GM13976 (cell line): Measurements from ENCODE around the gene ZNF445.
"Not testable (repeated sequence)": the region's sequence is repeated elsewhere in the genome, so short reads cannot be mapped to it uniquely, and the experiment has no call there.

ENCODE experiments used
- DNase-seq: peaks from one replicate; pipeline ENCODE4 v3.0.0; 2012; ENCODE audit warnings: low spot score
- in situ Hi-C: fragments of 300-500 bp; cut with MboI; formaldehyde crosslinking; loops from one replicate; pipeline ENCODE4 v1.12.0; 2022; ENCODE audit warnings: low sequenced_read_pairs, mixed read lengths, inconsistent platforms; ENCODE audit not compliant: unreplicated experiment
- TF ChIP-seq, protein P1 (sequence below): IDR thresholded peaks from 2 replicates; pipeline ENCODE4 v1.5.1; 2012; ENCODE audit warnings: borderline replicate concordance, mild to moderate bottlenecking; ENCODE audit not compliant: insufficient read depth; ENCODE audit errors: extremely low read depth, missing control alignments, control extremely low read depth

The ZNF445 gene

DNA sequence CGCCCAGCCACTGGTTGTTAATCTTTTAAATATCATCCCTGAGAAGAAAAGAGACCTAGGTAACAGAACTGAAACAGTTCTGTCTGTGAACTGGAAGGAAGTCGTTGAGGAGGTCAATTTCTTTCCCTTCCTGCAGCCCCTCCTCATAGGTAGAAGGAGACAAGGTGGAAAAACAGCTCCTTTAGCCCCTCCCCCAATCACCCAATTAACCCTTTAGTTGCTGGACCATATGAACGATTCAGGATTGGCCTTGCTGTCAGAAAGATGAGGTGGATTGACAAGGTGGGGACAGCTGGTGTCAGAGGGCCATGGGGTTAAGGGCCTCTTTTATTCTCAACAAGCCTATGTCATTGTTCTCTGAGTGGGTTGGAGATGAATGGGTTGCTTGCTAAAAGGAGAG lies 36.0 kb upstream of the ZNF445 start:
- TF ChIP-seq, protein P1, sequence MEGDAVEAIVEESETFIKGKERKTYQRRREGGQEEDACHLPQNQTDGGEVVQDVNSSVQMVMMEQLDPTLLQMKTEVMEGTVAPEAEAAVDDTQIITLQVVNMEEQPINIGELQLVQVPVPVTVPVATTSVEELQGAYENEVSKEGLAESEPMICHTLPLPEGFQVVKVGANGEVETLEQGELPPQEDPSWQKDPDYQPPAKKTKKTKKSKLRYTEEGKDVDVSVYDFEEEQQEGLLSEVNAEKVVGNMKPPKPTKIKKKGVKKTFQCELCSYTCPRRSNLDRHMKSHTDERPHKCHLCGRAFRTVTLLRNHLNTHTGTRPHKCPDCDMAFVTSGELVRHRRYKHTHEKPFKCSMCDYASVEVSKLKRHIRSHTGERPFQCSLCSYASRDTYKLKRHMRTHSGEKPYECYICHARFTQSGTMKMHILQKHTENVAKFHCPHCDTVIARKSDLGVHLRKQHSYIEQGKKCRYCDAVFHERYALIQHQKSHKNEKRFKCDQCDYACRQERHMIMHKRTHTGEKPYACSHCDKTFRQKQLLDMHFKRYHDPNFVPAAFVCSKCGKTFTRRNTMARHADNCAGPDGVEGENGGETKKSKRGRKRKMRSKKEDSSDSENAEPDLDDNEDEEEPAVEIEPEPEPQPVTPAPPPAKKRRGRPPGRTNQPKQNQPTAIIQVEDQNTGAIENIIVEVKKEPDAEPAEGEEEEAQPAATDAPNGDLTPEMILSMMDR: no peak
- in situ Hi-C loops: no loop called here
- no peak for DNase-seq

GRCh38 chr3:44511238-44511566 lies 33.7 kb upstream of the ZNF445 start:
- in situ Hi-C loops: no loop called here
- no peak for DNase-seq
- TF ChIP-seq, protein P1: no peak

DNA sequence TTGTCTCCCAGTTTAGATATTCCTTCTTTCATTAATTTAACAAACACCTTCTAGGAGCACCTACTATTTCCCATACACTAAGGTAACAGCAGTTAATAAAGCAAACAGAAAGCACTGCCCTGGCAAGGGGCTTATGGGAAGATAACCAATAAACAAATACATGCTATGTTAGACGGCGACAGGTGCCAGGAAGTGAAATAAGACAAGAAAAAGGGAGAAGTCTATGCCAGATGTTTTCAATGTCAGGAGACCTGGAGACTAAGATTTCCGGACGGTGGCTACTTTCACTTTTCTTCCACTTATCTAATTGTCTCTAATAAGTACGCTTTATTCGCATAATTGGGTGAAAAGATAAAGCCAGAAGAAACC lies 32.5 kb upstream of the ZNF445 start:
- TF ChIP-seq, protein P1: no peak
- DNase-seq: peak; percentile 38
- in situ Hi-C loops: no loop called here

DNA sequence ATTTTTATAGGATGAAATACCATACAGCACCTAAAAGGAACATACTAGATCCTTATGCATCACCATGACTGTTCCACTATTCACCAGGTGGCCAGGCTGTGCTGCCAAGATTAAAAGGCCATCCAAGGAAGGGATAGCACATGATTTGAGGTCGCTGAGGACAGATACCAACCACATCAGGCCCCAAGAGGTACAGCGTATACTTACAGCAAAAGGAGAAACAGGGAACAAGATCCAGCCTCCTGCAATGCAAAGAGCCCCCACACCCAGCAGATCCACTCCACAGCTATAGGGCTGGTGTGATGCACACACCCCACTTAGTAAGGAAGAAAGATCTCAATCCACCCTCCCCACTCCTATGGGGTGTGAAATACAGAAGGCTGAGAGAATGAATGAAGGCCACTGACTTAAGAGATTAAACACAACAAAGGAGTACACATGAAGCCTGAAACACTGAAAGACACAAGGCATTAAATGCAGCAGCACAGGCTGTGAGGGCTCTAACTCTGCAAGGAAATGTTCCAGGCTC lies 32.0 kb upstream of the ZNF445 start:
- DNase-seq: no peak
- TF ChIP-seq, protein P1: no peak
- in situ Hi-C loops: no loop called here

DNA sequence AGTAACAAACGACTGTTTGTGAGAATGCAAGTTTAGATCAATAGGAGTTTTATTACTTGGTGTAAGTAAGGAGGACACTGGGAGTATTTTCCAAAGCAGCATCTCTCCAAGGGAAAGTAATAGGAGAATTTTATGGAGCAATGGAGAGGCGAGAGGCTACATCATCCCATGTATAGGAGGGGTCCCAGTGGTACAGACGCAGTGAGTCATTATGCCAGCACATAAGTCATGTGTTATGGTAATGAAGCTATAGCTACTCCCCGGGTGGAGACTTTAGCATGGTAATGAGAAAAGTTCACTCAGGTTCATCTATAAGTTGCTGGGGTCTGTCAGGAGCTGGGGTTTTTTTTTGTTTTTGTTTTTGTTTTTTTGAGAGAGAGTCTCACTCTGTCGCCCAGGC lies 29.5 kb upstream of the ZNF445 start:
- DNase-seq: no peak
- TF ChIP-seq, protein P1: no peak
- in situ Hi-C loops: no loop called here

- in situ Hi-C loops: no loop called here
- no peak for DNase-seq
- TF ChIP-seq, protein P1: no peak
Observed at GRCh38 chr3:44506556-44506955, 29.1 kb upstream of the ZNF445 start.

DNA sequence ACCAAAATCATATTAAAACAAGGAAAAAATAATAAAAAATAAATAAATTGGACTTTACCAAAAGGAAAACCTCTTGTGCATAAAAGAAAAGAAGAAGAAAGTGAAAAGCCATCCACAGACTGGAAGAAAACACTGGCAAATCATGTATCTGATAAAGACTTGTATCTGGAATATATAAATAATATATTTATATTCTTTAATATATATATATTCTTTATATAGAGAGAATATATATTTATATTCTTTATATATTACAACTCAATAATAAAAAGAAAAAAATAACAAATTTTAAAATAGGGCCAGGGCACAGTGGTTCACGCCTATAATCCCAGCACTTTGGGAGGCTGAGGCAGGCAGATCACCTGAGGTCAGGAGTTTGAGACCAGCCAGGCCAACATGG lies 27.1 kb upstream of the ZNF445 start:
- no peak for DNase-seq
- TF ChIP-seq, protein P1: no peak
- in situ Hi-C loops: no loop called here

DNA sequence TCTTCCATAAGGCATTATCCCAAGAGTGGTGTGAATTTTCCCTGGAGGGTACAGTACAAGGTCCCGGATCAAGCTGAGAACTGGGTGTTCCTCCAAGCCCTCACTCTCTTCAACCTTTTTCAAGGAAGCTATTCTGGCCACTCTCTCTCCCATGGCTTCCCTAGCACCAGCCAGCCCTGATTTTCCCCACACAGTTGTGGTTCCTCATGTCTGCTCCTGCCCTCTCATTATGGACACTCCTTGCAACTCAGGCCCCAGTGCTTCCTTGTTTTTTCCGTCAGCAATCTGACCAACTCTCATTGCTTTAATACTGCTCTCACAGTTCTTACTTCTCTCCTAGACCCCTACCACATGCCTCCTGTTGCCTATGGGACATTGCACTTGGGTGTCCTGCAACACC lies 25.7 kb upstream of the ZNF445 start:
- in situ Hi-C loops: not testable (repeated sequence)

More for the DNA sequence above, 25.7 kb upstream of the ZNF445 start:
- DNase-seq: not testable (repeated sequence)
